HepG2 (cell line): Measurements from ENCODE around the gene IGIP. TPM values are rescaled to one million over a fixed set of nuclear protein-coding genes. Genes with fewer than 3 reads are reported as not detected.

Experiments
- BCLAF1 ChIP-seq: fragments of 450-650 bp; IDR thresholded peaks from 2 replicates; pipeline ENCODE4 v1.6.1; 2017; ENCODE audit warnings: mild to moderate bottlenecking
- CHCHD3 ChIP-seq: sonication (generic); formaldehyde crosslinking; IDR thresholded peaks from 2 replicates; pipeline ENCODE4 v1.8.0; 2022; ENCODE audit warnings: mild to moderate bottlenecking, missing genetic modification reagents, moderate library complexity
- FOXC1 ChIP-seq: sonication (generic); formaldehyde crosslinking; IDR thresholded peaks from 2 replicates; pipeline ENCODE4 v1.8.0; 2022; ENCODE audit warnings: mild to moderate bottlenecking, missing genetic modification reagents, borderline replicate concordance
- FOXM1 ChIP-seq: sonication (generic); formaldehyde crosslinking; IDR thresholded peaks from 2 replicates; pipeline ENCODE4 v1.5.0; 2020; ENCODE audit warnings: missing genetic modification reagents
- NFYC ChIP-seq: IDR thresholded peaks from 2 replicates; pipeline ENCODE4 v1.6.1; 2016; ENCODE audit warnings: missing genetic modification reagents, missing compliant biosample characterization
- NPAS2 ChIP-seq: sonication (generic); formaldehyde crosslinking; IDR thresholded peaks from 2 replicates; pipeline ENCODE4 v1.8.0; 2022; ENCODE audit warnings: mild to moderate bottlenecking, missing genetic modification reagents, borderline replicate concordance
- NR2F1 ChIP-seq, 2 experiments: fragments of 450-650 bp in 1 of 2; formaldehyde crosslinking in 1 of 2; IDR thresholded peaks; 2 replicates each; pipeline versions ENCODE4 v1.5.0 to v1.6.1; 2016 to 2020; ENCODE audit warnings: mild to moderate bottlenecking in 1 of 2, missing compliant biosample characterization in 1 of 2, missing genetic modification reagents in 1 of 2, moderate library complexity in 1 of 2
- ONECUT2 ChIP-seq: sonication (generic); formaldehyde crosslinking; IDR thresholded peaks from 2 replicates; pipeline ENCODE4 v1.4.0; 2020; ENCODE audit warnings: missing genetic modification reagents
- RBAK ChIP-seq: sonication (generic); formaldehyde crosslinking; IDR thresholded peaks from 2 replicates; pipeline ENCODE4 v1.5.1; 2020; ENCODE audit warnings: mild to moderate bottlenecking, missing genetic modification reagents
- TSC22D2 ChIP-seq: sonication (generic); formaldehyde crosslinking; IDR thresholded peaks from 2 replicates; pipeline ENCODE4 v1.5.1; 2020; ENCODE audit warnings: missing genetic modification reagents, mild to moderate bottlenecking, borderline replicate concordance
- ZNF180 ChIP-seq: sonication (generic); formaldehyde crosslinking; IDR thresholded peaks from 2 replicates; pipeline ENCODE4 v1.4.0; 2020; ENCODE audit warnings: low read depth, missing genetic modification reagents, borderline replicate concordance
- polyA plus RNA-seq, 8 experiments: library from polyadenylated mRNA; depleted of rRNA in 3 of 8; stranded (reverse) in 7 of 8; unstranded in 1 of 8; fragments of >200 nt; fragmentation: Illumina TruSeq in 4 of 8; extraction: Trizol in 4 of 8; gene quantifications; 2 replicates each; pipeline versions ENCODE4 v1.2.1 to v1.2.3, GENCODE V29; 2011 to 2016; ENCODE audit warnings: low read depth in 4 of 8, missing spikeins in 1 of 8, mixed read lengths in 1 of 8; ENCODE audit not compliant: insufficient read depth in 1 of 8
- total RNA-seq, 5 experiments: library from RNA; depleted of rRNA; stranded (reverse); fragments of >200 nt; fragmentation: Illumina TruSeq; extraction: Trizol; gene quantifications; 2 replicates each; pipeline ENCODE4 v1.2.3, GENCODE V29; 2016; ENCODE audit warnings: low read depth in 1 of 5

IGIP gene
- total and polyA plus RNA-seq, 2 of the 13 experiments (the other 11 are each of a cell fraction or from before 2014, with no cell fraction given), result 1.7 to 2.1 TPM

- TF ChIP-seq BCLAF1 (no peak), FOXM1 (no peak), CHCHD3 (CRISPR knock-in tag) (no peak), TSC22D2 (CRISPR knock-in tag) (no peak), NPAS2 (CRISPR knock-in tag) (no peak), ONECUT2 (CRISPR knock-in tag) (no peak), FOXC1 (CRISPR knock-in tag) (no peak), RBAK (no peak), NFYC (CRISPR knock-in tag) (no peak), ZNF180 (CRISPR knock-in tag) (no peak), NR2F1 (CRISPR knock-in tag; IDR thresholded peaks at IDR 0.05) (no peak)
Measured at GRCh38 chr5:140113699-140114263, 12.0 kb upstream of the IGIP start, which contains the start of gene PURA (continued).
